Uterus (tissue), 4 donors: ENCODE results near the gene CERS4. TPM values are rescaled to one million over a fixed set of nuclear protein-coding genes. Genes with fewer than 3 reads are reported as not detected.
A peak's percentile ranks its signal among the peaks of the same experiment; 100 is the strongest.
"Not testable (repeated sequence)": the region's sequence is repeated elsewhere in the genome, so short reads cannot be mapped to it uniquely, and the experiment has no call there.

Experiments
- DNase-seq, 2 donors: peaks; one replicate each; pipeline ENCODE4 v3.0.0-alpha.2; 2019 to 2020
- H3K27ac ChIP-seq, 2 donors: fragments of 200-600 bp; sonication (generic); 1 replicate in 1 of 2; 2 replicates in 1 of 2; pipeline ENCODE4 v1.5.1; 2016 to 2018
- H3K27me3 ChIP-seq, 2 donors: fragments of 200-600 bp; sonication (generic); one replicate each; pipeline ENCODE4 v1.5.1; 2018 to 2019; ENCODE audit warnings: control low read depth in 1 of 2
- H3K36me3 ChIP-seq, 2 donors: fragments of 200-600 bp; sonication (generic); one replicate each; pipeline ENCODE4 v1.5.1; 2019; ENCODE audit warnings: control low read depth in 1 of 2
- H3K4me1 ChIP-seq, 2 donors: fragments of 200-600 bp; sonication (generic); one replicate each; pipeline ENCODE4 v1.5.1; 2018 to 2019; ENCODE audit warnings: control low read depth in 1 of 2
- H3K4me3 ChIP-seq, 2 donors: fragments of 200-600 bp; sonication (generic); 1 replicate in 1 of 2; 2 replicates in 1 of 2; pipeline ENCODE4 v1.5.1; 2018 to 2019; ENCODE audit warnings: mild to moderate bottlenecking in 1 of 2
- H3K9me3 ChIP-seq, 2 donors: fragments of 200-600 bp; sonication (generic); one replicate each; pipeline ENCODE4 v1.5.1; 2019; ENCODE audit warnings: control low read depth in 1 of 2
- CTCF ChIP-seq, 4 experiments: fragments of 200-600 bp in 2 of 4; fragments of 450-650 bp in 2 of 4; sonication (generic) in 2 of 4; IDR thresholded peaks; one replicate each; pipeline ENCODE4 v1.5.1; 2016 to 2019; ENCODE audit warnings: antibody characterized with exemption in 4 of 4, mild to moderate bottlenecking in 2 of 4, moderate library complexity in 1 of 4
- POLR2A ChIP-seq, 2 donors: fragments of 450-650 bp; IDR thresholded peaks; one replicate each; pipeline ENCODE4 v1.6.1; 2016; ENCODE audit warnings: antibody characterized with exemption in 2 of 2, mild to moderate bottlenecking in 1 of 2, moderate library complexity in 1 of 2
- intact Hi-C: fragments of 100-400 bp; cut with DNase I; formaldehyde crosslinking; loops from one replicate; pipeline ENCODE4 v1.15.1; 2023; ENCODE audit warnings: low total_unique reads
- total RNA-seq, 4 donors: library from RNA; depleted of rRNA in 3 of 4; stranded (reverse); fragments of >200 nt in 3 of 4; gene quantifications; one replicate each; pipeline versions ENCODE4 v1.1.0 to v1.2.4, GENCODE V29; 2014 to 2023
- donor health status: DM: yes; HTN: yes; CAD: no.

The CERS4 gene
- total RNA-seq, 4 donors from 2014 or later = 37.1 to 60.8 (median 38.7) TPM

DNA sequence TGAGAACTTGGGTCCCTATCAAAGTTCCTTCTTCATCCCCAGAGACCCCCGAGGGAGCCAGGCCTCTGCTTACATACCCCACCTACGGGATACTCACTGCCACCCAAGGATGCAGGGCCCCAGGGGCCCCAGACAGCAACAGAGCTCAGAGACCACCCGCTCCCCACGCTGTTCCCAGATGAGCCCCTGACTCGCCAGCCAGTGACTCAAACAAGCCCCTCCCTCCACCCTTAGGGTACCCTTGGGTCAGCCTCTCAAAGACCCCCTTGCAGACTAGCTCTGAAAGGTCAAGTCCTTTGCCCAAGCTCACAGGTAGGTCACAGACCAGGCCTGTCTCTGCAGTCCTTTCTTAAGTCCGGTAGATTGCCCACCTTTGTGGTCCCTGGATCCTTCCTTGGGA is 53.3 kb downstream of the CERS4 start:
- Histone ChIP-seq H3K9me3 (no peaks in the 10 kb centered on the region), H3K27me3 (no peaks in the 10 kb centered on the region), H3K4me3 (no peak overlapping the region), H3K36me3 (no peaks in the 10 kb centered on the region), H3K27ac (no peak overlapping the region), H3K4me1 (no peaks in the 10 kb centered on the region)
- no peak for DNase-seq
- intact Hi-C loops = no loop called here
- no peak for TF ChIP-seq CTCF (IDR thresholded peaks at IDR 0.05)
- no peak for TF ChIP-seq POLR2A (IDR thresholded peaks at IDR 0.05)

DNA sequence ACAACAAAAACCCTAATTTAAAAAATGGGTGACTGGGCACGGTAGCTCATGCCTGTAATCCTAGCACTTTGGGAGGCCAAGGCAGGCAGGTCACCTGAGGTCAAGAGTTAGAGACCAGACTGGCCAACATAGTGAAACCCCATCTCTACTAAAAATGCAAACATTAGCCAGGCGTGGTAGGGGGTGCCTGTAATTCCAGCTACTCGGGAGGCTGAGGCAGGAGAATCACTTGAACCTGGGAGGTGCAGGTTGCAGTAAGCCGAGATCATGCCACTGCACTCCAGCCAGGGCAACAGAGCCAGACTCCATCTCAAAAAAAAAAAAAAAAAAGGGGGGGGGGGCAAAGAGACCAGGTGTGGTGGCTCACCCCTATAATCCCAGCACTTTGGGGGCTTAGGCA is 55.1 kb downstream of the CERS4 start:
- H3K4me3 ChIP-seq, H3K27me3 ChIP-seq, H3K9me3 ChIP-seq, H3K4me1 ChIP-seq, intact Hi-C loops, H3K27ac ChIP-seq, H3K36me3 ChIP-seq: not testable (repeated sequence)
- DNase-seq = peak in 1 of 2 donors; percentile 1

GRCh38 chr19:8265872-8266271 is 56.7 kb downstream of the CERS4 start:
- H3K36me3 ChIP-seq = no peaks in the 10 kb centered on the region
- no peaks in the 10 kb centered on the region for H3K27me3 ChIP-seq
- H3K4me3 ChIP-seq = no peak overlapping the region
- intact Hi-C loops = no loop called here
- no peak for DNase-seq
- H3K4me1 ChIP-seq = no peaks in the 10 kb centered on the region
- no peaks in the 10 kb centered on the region for H3K9me3 ChIP-seq
- H3K27ac ChIP-seq = no peak overlapping the region
- TF ChIP-seq CTCF (IDR thresholded peaks at IDR 0.05) = no peak
- no peak for TF ChIP-seq POLR2A (IDR thresholded peaks at IDR 0.05)

DNA sequence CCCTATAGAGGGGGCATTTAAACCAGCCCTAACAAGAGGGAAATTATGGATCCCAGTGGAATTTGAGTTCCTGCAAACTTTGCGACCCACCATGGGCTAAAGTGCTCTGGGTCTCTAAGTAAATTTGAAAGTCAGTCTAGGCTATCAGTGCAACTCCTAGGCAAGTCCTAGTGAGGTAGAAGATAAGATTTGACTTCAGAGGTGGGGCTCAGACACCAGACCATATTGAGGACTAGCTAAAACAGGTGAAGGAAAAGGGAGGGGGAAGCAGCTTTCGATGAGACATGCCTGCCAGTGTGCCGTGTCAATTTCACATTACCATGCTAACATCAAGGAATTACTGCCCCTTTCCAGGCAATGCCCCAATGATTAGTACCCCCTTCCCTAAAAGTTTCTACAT is 60.6 kb downstream of the CERS4 start:
- Histone ChIP-seq H3K27me3 (no peaks in the 10 kb centered on the region), H3K36me3 (no peaks in the 10 kb centered on the region), H3K9me3 (no peaks in the 10 kb centered on the region), H3K4me1 (no peaks in the 10 kb centered on the region), H3K4me3 (no peak overlapping the region), H3K27ac (no peak overlapping the region)
- no peak for TF ChIP-seq CTCF (IDR thresholded peaks at IDR 0.05)
- TF ChIP-seq POLR2A (IDR thresholded peaks at IDR 0.05) = no peak
- intact Hi-C loops = no loop called here
- DNase-seq = no peak

DNA sequence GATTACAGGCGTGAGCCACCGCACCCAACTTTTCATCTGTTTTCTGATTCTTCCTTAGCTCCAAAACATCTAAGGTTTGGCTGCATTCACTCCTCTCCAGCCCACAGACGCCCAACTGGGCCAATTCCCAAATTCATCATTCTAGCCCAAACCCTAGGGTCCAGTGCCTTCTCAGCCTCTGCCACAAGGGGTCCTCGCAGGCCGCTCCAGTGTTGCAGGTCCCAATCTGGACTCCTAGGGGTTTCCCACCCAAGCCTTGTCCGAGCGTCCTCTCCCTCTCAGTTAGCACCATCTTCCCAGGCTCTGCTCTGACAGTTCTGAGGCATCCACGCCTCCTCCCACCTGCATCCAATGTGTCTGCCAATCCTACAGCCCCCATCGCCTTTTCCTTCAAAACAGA is 67.3 kb downstream of the CERS4 start:
- H3K27ac ChIP-seq, H3K36me3 ChIP-seq, DNase-seq, H3K9me3 ChIP-seq, H3K27me3 ChIP-seq, intact Hi-C loops, H3K4me1 ChIP-seq, H3K4me3 ChIP-seq: not testable (repeated sequence)

DNA sequence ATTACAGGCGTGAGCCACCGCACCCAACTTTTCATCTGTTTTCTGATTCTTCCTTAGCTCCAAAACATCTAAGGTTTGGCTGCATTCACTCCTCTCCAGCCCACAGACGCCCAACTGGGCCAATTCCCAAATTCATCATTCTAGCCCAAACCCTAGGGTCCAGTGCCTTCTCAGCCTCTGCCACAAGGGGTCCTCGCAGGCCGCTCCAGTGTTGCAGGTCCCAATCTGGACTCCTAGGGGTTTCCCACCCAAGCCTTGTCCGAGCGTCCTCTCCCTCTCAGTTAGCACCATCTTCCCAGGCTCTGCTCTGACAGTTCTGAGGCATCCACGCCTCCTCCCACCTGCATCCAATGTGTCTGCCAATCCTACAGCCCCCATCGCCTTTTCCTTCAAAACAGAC is 82.2 kb downstream of the CERS4 start:
- H3K36me3 ChIP-seq, intact Hi-C loops, H3K4me1 ChIP-seq, H3K4me3 ChIP-seq, DNase-seq, H3K27ac ChIP-seq, H3K9me3 ChIP-seq, H3K27me3 ChIP-seq: not testable (repeated sequence)

- H3K4me1 ChIP-seq = peaks cover 0 to 2% of the 10 kb centered on the region in 2 donors
- intact Hi-C loops = no loop called here
- no peak overlapping the region for H3K27ac ChIP-seq
- DNase-seq = peak; percentile 11 to 16
- H3K4me3 ChIP-seq = no peak overlapping the region
- no peaks in the 10 kb centered on the region for H3K27me3 ChIP-seq
- H3K9me3 ChIP-seq = no peaks in the 10 kb centered on the region
- no peaks in the 10 kb centered on the region for H3K36me3 ChIP-seq
- TF ChIP-seq POLR2A (IDR thresholded peaks at IDR 0.05) (no peak), CTCF (IDR thresholded peaks at IDR 0.05) (no peak)
Observed at GRCh38 chr19:8302357-8302691, 93.2 kb downstream of the CERS4 start.
